GM10847 (cell line): Measurements from ENCODE around the gene MED12.
A peak's percentile ranks its signal among the peaks of the same experiment; 100 is the strongest.

Experiments used
- POLR2A ChIP-seq: IDR thresholded peaks from 2 replicates; pipeline ENCODE4 v1.6.1; 2011; ENCODE audit not compliant: insufficient read length; ENCODE audit errors: extremely low read depth

MED12 gene

DNA sequence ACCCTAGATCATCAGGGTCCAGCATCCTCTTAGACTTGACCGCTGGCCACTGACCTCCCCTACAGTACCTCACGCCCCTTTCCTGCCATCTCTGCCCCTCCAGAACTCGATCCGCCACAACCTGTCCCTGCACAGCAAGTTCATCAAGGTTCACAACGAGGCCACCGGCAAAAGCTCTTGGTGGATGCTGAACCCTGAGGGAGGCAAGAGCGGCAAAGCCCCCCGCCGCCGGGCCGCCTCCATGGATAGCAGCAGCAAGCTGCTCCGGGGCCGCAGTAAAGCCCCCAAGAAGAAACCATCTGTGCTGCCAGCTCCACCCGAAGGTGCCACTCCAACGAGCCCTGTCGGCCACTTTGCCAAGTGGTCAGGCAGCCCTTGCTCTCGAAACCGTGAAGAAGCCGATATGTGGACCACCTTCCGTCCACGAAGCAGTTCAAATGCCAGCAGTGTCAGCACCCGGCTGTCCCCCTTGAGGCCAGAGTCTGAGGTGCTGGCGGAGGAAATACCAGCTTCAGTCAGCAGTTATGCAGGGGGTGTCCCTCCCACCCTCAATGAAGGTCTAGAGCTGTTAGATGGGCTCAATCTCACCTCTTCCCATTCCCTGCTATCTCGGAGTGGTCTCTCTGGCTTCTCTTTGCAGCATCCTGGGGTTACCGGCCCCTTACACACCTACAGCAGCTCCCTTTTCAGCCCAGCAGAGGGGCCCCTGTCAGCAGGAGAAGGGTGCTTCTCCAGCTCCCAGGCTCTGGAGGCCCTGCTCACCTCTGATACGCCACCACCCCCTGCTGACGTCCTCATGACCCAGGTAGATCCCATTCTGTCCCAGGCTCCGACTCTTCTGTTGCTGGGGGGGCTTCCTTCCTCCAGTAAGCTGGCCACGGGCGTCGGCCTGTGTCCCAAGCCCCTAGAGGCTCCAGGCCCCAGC lies 17.6 kb upstream of the MED12 start:
- TF ChIP-seq POLR2A = no peak

DNA sequence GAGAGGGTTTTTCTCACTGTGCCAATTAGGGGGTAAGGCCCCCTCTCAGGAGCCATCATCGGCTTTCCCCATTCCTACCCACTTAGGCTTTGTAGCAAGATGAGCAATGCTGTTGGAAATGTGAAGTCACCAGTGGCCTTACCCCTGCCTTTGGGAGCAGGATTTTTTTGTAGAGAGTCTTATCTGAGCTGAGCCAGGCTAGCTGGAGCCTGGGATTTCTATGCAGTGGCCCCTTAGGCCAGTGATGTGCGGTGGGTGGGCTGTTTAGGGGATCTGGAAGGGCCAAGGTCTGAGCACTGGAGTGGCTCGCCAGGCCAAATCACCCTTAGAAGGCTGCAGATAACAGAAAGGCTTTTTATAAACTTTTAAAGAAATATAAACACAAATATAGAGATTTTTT lies 16.1 kb upstream of the MED12 start:
- no peak for TF ChIP-seq POLR2A

DNA sequence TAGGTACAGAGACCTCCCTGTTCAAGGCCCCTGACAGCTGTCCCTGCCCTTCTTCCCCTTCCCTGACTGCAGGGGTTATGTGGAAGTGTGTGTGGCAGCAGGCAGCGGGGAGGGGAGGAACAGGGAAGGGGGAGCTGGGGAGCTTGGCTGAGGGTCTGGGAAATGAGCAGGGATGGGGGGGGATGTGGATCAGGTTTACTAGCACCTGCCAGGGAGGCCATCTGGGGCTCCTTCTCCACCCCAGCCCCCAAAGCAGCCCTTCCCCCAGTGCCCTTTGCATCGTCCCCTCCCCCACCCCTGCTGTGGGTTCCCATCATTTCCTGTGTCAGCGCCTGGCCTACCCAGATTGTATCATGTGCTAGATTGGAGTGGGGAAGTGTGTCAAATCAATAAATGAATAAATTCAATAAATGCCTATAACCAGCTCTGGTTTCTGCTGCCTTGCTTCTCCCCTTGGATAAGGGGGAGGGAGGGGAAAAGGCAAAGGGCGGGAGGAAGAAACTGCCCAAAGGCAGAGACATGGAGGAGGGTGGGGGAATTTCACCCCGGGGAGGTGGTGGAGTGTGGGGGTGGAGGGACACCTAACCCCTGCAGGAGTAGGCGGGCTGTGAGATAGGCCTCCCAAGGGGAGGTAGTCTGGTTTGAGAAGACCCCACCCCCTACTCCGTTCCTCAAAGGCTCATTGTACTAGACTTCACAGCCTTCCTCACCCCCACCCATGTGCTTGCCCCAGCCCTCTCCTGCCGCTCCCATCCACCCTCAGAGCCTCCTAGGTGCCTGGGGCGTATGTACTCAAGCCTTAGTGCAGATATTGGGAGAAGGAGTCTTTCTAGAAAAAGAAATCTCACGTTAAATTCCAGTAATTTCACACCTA lies 15.0 kb upstream of the MED12 start:
- TF ChIP-seq POLR2A = no peak

DNA sequence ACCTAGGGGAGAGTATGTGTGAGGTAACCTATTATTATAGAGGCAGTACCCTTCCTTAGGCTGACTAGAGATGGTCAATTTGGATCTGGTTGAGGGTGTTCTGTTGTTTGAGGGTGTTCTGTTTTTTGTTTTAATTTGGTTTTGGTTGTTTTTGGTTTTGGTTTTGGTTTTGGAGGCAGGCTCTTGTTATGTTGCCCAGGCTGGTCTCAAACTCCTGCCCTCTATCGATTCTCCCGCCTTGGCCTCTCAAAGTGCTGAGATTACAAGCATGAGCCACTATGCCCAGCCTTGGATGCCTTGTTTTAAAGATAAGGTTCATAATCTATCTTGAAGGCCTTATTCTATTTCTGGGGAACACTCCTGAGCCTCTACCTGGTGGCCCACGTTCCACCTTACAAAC lies 12.8 kb upstream of the MED12 start:
- no peak for TF ChIP-seq POLR2A

DNA sequence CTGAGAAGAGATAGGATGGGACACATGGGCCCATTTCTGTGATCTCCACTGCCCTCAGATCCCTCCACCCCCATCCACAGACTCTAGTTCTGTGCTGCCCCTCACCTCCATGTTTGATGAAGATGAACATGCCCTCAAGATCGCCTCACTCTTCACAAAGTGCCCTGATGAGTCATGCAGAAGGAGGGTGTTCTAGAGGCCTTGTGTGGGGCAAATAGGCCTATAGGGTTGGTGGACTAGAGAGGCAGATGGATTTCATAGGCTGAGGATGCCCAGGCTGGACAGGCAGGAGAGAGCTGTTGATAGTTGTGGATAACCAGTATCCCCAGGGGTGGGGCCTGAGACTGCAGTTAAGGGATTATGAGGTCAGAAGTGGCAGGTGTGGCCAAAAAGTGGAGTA lies 12.0 kb upstream of the MED12 start, which contains the start of gene CXorf65:
Gene CXorf65, minus strand, starts transcription at position 314 of the 400 bp plus-strand sequence. Its CDS starts 184 bp downstream, at position 130.
- no peak for TF ChIP-seq POLR2A

DNA sequence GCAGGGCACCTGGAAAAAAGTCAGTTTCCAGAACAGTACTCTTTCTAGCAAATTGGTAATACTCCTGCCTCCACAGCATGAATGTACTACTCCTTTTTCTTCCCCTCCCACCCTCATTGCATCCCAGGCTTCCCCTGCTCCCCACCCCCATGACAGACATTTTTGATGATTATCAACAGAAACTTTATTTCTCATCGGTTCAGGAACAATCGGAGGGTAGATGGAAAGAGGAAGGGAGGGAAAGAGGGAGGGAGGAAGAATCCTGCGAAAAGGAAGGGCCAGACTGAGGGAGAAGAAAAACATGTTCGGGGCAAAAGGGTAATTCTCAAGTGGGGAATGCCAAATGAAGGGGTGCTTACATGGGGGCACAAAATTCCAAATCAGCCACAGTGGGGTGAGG lies 11.2 kb upstream of the MED12 start:
- TF ChIP-seq POLR2A = no peak

DNA sequence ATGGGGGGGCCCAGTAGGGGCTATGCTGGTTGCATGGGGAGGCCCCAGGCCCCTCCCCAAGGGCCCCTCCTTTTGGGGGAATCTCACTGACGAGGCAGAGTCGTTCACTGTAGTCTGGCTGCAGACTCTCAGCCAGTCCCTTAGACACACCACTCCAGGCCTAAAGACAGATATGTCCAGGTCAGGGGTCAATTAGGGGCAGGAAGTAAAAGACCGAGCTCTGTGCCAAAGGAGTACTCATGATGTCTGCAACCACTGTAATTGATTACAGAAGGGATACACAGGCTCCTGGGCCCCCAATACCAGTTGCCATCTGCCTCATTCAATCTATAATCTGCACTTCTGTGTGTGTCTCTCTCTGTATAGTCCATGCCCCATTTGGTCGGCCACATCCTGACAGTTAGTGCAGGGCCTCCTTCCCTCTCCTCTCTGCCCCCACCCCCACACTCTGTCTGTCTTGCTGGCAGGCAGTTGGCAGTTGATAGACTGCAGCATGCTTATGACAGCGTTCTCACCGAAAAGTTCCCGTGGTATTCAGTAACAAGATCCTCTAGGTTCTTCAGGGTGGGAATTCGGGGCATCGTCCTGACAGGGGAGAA lies 10.5 kb upstream of the MED12 start:
- no peak for TF ChIP-seq POLR2A

DNA sequence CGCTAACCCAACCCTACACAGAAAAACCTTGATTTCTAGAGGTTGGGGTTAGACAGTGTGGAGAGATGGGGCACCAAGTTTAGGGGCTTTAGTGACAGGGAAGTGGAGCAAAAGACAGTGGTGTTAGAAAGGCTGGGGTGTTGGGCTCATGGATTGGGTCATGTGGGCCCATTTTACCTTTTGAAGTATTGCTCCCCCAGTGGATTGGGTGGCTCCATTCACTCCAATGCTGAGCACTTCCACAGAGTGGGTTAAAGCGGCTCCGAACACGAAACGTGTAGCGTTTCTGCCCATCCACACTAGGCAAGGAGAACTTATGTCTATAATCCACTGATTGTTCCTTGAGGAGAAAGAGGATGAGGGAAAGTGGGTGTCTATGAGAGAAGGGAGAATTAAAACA lies 9.3 kb upstream of the MED12 start:
- no peak for TF ChIP-seq POLR2A

DNA sequence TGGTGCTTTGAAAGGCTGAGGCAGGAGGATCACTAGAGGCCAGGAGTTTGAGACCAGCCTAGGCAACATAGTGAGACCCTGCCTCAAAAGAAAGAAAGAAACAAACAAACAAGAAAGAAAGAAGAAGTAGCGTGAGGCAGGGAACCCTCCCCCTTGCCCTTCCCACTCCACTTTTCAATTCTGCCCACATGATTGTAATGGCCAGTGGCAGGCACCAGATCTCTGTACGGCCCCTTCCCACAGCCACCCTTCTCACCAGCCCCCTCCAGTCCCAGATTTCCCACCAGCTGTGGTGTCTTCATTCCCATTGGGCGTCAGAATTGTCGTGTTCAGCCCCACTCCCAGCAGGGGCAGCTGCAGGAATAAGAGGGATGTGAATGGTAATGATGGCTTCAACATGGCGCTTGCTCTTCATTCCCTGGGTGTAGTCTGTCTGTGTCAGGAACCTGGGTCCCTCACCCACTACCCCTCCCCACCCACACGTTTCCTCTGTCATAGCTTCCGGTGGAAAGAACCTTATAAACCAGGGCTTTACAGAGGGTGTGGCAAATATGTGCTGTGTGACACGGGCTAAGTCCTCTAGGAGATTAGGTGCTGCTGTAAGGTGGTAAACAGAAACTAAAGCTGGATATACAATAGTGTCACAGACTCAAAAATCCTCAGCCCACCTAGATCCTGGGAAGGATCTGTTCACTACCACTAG lies 7.1 kb upstream of the MED12 start, which contains the start of gene IL2RG:
Gene IL2RG, minus strand, starts transcription at position 437 of the 703 bp plus-strand sequence. Its CDS starts 38 bp downstream, at position 399.
- peak; percentile 47 for TF ChIP-seq POLR2A

DNA sequence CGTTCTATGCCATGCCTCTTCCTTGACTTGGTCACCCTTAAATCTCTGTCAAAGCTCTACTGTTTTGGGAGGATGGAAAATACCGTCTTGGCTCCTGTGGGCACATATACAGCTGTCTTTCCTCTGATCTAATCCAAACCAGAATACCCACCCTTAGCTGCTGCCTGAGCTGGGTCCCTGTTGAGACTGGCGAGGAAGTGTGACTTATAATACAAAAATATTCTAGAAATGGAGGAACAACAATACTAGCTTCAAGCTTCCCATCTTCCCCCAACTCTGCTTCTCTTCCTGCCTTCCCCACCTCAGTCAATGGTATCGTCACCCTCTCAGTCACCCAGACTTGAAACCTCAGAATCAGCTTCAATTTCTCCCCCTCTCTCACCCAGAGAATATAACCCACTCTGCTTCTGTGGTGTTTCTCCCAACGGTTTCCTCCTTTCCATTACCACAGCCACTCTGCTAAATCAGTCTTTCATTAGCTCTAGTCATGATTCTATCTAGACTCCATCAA lies 6.4 kb upstream of the MED12 start:
- TF ChIP-seq POLR2A = no peak

DNA sequence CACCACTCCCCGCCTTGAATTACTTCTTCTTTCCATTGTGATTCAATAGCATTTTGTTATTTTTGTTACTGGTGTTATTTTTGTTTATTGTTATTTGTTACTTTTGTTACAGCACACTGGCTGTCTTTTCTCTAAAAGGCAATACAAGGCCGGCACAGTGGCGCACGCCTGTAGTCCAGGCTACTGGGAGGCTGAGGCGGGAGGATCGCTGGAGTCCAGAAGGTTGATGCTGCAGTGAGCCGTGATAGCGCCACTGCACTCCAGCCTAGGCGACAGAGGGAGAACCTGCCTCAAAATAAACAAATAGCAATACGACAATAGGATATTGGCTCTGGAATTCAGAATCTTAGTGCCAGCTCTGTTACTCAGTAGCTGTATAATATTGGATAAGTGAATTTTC lies 1.0 kb upstream of the MED12 start:
- TF ChIP-seq POLR2A = no peak

DNA sequence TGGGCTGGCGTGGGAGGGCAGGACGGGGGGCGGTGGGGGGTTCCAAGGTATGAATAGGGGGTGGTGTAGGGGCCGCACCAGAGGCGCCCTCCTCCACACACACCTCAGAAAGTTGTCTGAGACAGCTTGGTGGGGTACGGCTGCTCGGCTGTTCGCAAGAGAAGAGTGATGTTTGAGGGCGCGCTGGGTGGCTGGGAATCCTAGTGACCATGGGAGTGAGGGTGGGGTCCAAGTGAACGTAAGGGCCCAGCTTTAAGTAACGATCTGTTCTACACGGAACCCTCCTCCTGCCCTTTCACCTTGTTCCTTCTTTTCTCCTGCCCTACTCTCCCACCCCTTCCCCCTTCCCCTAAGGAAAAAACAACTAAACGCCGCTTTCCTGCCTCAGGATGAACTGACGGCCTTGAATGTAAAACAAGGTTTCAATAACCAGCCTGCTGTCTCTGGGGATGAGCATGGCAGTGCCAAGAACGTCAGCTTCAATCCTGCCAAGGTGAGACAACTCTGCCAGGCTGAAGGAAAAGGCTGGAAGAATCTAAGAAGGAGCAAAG lies 664 bp downstream of the MED12 start:
- no peak for TF ChIP-seq POLR2A

DNA sequence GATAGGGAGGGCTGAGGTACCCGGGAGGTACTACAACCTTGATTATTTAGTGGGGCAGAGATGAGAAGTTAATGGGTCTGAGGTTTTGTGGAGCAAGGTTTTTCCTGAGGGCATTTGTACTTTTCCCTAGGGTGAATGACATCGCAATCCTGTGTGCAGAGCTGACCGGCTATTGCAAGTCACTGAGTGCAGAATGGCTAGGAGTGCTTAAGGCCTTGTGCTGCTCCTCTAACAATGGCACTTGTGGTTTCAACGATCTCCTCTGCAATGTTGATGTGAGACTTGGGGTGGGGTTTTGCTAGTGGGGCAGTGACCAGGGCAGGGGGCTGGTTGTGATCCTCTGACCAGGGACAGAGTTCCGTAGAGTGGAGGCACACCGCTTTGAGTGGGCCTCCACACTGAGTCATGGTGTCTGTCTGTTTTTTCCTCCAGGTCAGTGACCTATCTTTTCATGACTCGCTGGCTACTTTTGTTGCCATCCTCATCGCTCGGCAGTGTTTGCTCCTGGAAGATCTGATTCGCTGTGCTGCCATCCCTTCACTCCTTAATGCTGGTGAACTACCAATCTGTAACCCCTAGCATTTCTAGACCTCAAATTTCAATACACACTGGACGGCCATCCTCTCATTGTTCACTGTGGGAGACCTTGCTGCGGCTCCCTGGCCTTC lies 9.9 kb downstream of the MED12 start:
- no peak for TF ChIP-seq POLR2A

DNA sequence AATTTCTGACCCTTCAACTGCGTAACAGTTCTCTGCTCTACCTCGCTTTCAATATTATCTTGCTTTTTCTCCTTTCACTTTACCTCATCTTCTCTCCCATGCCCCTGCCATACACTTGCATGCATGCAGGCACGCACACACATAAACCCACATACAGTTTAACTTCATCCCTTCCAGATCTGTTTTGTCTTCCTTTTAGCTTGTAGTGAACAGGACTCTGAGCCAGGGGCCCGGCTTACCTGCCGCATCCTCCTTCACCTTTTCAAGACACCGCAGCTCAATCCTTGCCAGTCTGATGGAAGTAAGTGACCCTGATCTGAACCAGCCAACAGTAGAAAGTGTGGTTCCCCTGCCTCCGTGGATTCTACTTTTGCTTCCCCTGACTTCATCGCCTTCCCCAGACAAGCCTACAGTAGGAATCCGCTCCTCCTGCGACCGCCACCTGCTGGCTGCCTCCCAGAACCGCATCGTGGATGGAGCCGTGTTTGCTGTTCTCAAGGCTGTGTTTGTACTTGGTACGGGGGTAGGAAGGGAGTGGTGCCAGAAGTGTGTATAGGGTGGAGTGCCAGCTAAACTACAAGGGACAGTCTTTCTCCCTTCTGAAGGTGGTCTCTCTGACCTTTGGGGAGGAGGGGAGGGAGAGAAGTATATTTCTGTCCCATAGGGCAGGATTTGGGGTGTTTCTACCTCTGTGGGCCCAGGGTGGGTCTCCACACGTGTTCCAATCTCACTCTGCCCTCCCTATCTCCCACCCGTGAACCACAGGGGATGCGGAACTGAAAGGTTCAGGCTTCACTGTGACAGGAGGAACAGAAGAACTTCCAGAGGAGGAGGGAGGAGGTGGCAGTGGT lies 10.7 kb downstream of the MED12 start:
- TF ChIP-seq POLR2A = no peak
